GM15510 (cell line): ENCODE measurements around the gene ALK.

ENCODE experiments used
- POLR2A ChIP-seq: IDR thresholded peaks from 3 replicates; pipeline ENCODE4 v1.6.1; 2011; ENCODE audit warnings: borderline replicate concordance; ENCODE audit not compliant: insufficient read length; ENCODE audit errors: extremely low read depth

ALK gene

GRCh38 chr2:29309090-29310029 lies 612.0 kb downstream of the ALK start:
- no peak for TF ChIP-seq POLR2A

- no peak for TF ChIP-seq POLR2A
Measured at GRCh38 chr2:29308366-29308765, 613.0 kb downstream of the ALK start.

- TF ChIP-seq POLR2A = no peak
Measured at GRCh38 chr2:29307519-29307918, 613.9 kb downstream of the ALK start.

- no peak for TF ChIP-seq POLR2A
Measured at GRCh38 chr2:29305762-29306161, 615.6 kb downstream of the ALK start.

- TF ChIP-seq POLR2A = no peak
Measured at GRCh38 chr2:29304399-29305060, 616.9 kb downstream of the ALK start.

GRCh38 chr2:29296585-29296984 lies 624.8 kb downstream of the ALK start:
- no peak for TF ChIP-seq POLR2A

- TF ChIP-seq POLR2A = no peak
Measured at GRCh38 chr2:29295845-29296244, 625.5 kb downstream of the ALK start.

GRCh38 chr2:29293830-29294438 lies 627.5 kb downstream of the ALK start:
- no peak for TF ChIP-seq POLR2A

- TF ChIP-seq POLR2A = no peak
Measured at GRCh38 chr2:29290293-29291047, 630.9 kb downstream of the ALK start.

- no peak for TF ChIP-seq POLR2A
Measured at GRCh38 chr2:29284671-29285070, 636.7 kb downstream of the ALK start.

GRCh38 chr2:29281916-29282247 lies 639.5 kb downstream of the ALK start:
- TF ChIP-seq POLR2A = no peak

GRCh38 chr2:29281086-29281915 lies 640.1 kb downstream of the ALK start:
- no peak for TF ChIP-seq POLR2A

- TF ChIP-seq POLR2A = no peak
Measured at GRCh38 chr2:29278966-29279365, 642.4 kb downstream of the ALK start.

GRCh38 chr2:29276151-29276550 lies 645.2 kb downstream of the ALK start:
- TF ChIP-seq POLR2A = no peak
